Prostate gland (tissue), 2 donors: ENCODE results near the gene CHD3.

ENCODE experiments used
- POLR2A ChIP-seq: fragments of 450-650 bp; IDR thresholded peaks from one replicate; pipeline ENCODE4 v1.6.1; 2016; ENCODE audit warnings: antibody characterized with exemption, mild to moderate bottlenecking
- POLR2AphosphoS5 ChIP-seq: sonication (generic); formaldehyde crosslinking; IDR thresholded peaks from one replicate; pipeline ENCODE4 v1.6.1; 2017; ENCODE audit warnings: antibody characterized with exemption
- TF ChIP-seq, protein P1 (sequence below), 4 experiments: fragments of 200-600 bp in 2 of 4; fragments of 450-650 bp in 2 of 4; sonication (generic) in 2 of 4; IDR thresholded peaks; 1 replicate in 3 of 4; 2 replicates in 1 of 4; pipeline ENCODE4 v1.5.1; 2016 to 2019; ENCODE audit warnings: antibody characterized with exemption in 4 of 4, mild to moderate bottlenecking in 2 of 4, moderate library complexity in 2 of 4

DNA sequence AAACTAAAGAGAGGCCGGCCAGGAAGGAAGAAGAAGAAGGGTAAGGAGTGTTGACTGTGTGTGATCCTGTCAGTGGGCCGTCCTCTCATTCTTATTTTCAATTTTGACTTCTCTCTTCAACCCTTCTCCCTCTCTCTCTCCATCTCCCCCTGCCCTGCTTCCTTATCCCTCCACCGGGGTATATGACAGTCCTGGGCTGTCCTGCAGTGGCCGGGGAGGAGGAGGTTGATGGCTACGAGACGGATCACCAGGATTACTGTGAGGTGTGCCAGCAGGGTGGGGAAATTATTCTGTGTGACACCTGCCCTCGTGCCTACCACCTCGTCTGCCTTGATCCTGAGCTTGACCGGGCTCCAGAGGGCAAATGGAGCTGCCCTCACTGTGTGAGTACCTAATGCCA lies 5.6 kb downstream of the CHD3 start:
- TF ChIP-seq, protein P1, sequence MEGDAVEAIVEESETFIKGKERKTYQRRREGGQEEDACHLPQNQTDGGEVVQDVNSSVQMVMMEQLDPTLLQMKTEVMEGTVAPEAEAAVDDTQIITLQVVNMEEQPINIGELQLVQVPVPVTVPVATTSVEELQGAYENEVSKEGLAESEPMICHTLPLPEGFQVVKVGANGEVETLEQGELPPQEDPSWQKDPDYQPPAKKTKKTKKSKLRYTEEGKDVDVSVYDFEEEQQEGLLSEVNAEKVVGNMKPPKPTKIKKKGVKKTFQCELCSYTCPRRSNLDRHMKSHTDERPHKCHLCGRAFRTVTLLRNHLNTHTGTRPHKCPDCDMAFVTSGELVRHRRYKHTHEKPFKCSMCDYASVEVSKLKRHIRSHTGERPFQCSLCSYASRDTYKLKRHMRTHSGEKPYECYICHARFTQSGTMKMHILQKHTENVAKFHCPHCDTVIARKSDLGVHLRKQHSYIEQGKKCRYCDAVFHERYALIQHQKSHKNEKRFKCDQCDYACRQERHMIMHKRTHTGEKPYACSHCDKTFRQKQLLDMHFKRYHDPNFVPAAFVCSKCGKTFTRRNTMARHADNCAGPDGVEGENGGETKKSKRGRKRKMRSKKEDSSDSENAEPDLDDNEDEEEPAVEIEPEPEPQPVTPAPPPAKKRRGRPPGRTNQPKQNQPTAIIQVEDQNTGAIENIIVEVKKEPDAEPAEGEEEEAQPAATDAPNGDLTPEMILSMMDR (IDR thresholded peaks at IDR 0.05) = no peak
- TF ChIP-seq POLR2A (no peak), POLR2AphosphoS5 (no peak)
